ENCODE measurements around the gene ANTXR2. TPM values are rescaled to one million over a fixed set of nuclear protein-coding genes. Genes with fewer than 3 reads are reported as not detected.

The ANTXR2 gene
- total and polyA plus RNA-seq, 2 of the 13 experiments (the other 11 are each of a cell fraction or from before 2014, with no cell fraction given): 4.6 to 14.5 TPM

DNA sequence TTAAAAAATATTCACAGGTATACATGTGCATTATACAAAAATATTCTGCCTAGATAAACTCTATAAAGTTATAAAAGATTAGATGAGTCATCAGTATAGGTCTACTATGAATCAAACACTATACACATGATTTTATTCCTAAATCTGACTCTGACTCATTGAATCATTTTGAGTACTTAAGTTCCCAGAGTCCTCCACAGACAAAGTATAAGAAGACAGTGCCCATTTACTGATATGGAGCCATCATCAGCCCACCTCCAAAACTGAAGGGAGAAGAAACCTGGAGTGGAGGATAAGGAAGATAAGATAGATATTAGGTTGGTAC is 28.7 kb upstream of the ANTXR2 start:
- no peak for ATAC-seq
- DNase-seq (ENCODE audit: low spot score): no peak
- Histone ChIP-seq H3K27ac (ENCODE audit: extremely low read length, insufficient read depth, low read length) (no peak overlapping the region), H3K9me3 (ENCODE audit: low read length) (peaks cover 1% of the 10 kb centered on the region; the same call in 1 of the 2 replicates), H3K4me1 (ENCODE audit: insufficient read depth, low read length) (no peaks in the 10 kb centered on the region), H3K36me3 (replicated peaks in 1 of 2; ENCODE audit: control insufficient read depth in 1 of 2, insufficient read depth in 2 of 2, low read length in 2 of 2) (no peaks in the 10 kb centered on the region), H4K20me1 (ENCODE audit: insufficient read depth, low read length) (no peaks in the 10 kb centered on the region), H3K27me3 (ENCODE audit: control insufficient read depth in 1 of 2, insufficient read depth in 2 of 2, low read length in 2 of 2) (no peaks in the 10 kb centered on the region), H3K4me2 (ENCODE audit: low read depth, low read length) (no peak overlapping the region), H3K9ac (ENCODE audit: insufficient read depth, low read depth, low read length) (no peak overlapping the region), H3K79me2 (ENCODE audit: insufficient read depth, low read length) (no peaks in the 10 kb centered on the region), H2AFZ (ENCODE audit: low read length) (no peak overlapping the region), H3K4me3 (replicated peaks in 1 of 3; ENCODE audit: insufficient read depth in 1 of 3, low read depth in 2 of 3, low read length in 3 of 3) (no peak overlapping the region)
- FAIRE-seq: no peak
- ChIA-PET CTCF (ENCODE audit: low intra/inter-chr PET ratio, low total read pairs) (no interaction called here), POLR2A (no interaction called here)
- intact Hi-C loops (cut with micrococcal nuclease; ENCODE audit: unreplicated experiment) (no loop called here), in situ Hi-C loops (cut with HindIII; ENCODE audit: extremely low pct_ligation_motif_present, low pct_unique_long_range_greater_than_20kb) (no loop called here)
- TF ChIP-seq MAFK (conservative IDR thresholded peaks at IDR 0.05 in 1 of 2, IDR thresholded peaks at IDR 0.05 in 1 of 2; ENCODE audit: low read length in 2 of 2) (peak in 1 of 2 experiments; percentile 15; a peak in 1 of 4 replicates), ZNF468 (CRISPR knock-in tag; IDR thresholded peaks at IDR 0.05) (no peak)
- BruUV-seq (replicated peaks): no TSS peak

DNA sequence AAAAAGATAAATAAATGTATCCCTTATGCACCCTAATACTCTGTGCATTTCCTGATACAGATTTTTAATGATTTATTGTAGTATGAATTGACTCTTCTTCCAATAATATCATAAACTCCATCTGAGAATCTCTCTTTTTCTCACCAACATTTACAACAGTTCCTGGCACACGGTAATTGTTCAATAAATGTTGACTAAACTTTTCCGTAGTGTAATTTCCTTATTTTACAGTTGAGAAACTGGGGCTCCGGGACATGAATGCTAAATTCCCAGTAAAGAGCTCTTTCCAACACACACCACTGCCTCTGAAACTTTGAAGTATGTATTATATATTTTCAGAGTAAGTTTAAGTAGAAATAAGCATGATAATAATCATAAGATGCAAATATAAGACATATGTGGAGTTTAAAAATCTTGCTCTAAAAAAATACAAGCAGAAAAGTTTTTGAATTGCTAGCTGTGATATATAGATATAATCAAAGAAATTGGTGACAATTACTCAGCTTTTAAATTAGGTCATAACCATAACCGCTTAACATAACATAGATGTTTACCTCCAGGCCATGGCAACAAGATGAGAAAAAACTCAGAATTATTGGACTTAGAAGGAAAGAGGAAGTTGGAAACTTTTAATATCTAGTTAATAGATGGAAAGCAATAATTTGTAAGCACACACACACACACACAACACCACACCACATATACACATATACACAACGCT is 28.2 kb upstream of the ANTXR2 start:
- intact Hi-C loops (cut with micrococcal nuclease; ENCODE audit: unreplicated experiment) (no loop called here), in situ Hi-C loops (cut with HindIII; ENCODE audit: extremely low pct_ligation_motif_present, low pct_unique_long_range_greater_than_20kb) (no loop called here)
- BruUV-seq (replicated peaks): no TSS peak
- FAIRE-seq: no peak
- no peak for ATAC-seq
- Histone ChIP-seq H3K4me2 (ENCODE audit: low read depth, low read length) (no peak overlapping the region), H3K9me3 (ENCODE audit: low read length) (no peaks in the 10 kb centered on the region; the same call in 1 of the 2 replicates), H4K20me1 (ENCODE audit: insufficient read depth, low read length) (no peaks in the 10 kb centered on the region), H3K9ac (ENCODE audit: insufficient read depth, low read depth, low read length) (no peak overlapping the region), H3K27me3 (ENCODE audit: control insufficient read depth in 1 of 2, insufficient read depth in 2 of 2, low read length in 2 of 2) (no peaks in the 10 kb centered on the region), H3K4me3 (replicated peaks in 1 of 3; ENCODE audit: insufficient read depth in 1 of 3, low read depth in 2 of 3, low read length in 3 of 3) (no peak overlapping the region), H3K27ac (ENCODE audit: extremely low read length, insufficient read depth, low read length) (no peak overlapping the region), H3K36me3 (replicated peaks in 1 of 2; ENCODE audit: control insufficient read depth in 1 of 2, insufficient read depth in 2 of 2, low read length in 2 of 2) (no peaks in the 10 kb centered on the region), H3K4me1 (ENCODE audit: insufficient read depth, low read length) (no peaks in the 10 kb centered on the region), H3K79me2 (ENCODE audit: insufficient read depth, low read length) (no peaks in the 10 kb centered on the region), H2AFZ (ENCODE audit: low read length) (no peak overlapping the region)
- ChIA-PET CTCF (ENCODE audit: low intra/inter-chr PET ratio, low total read pairs) (no interaction called here), POLR2A (no interaction called here)
- TF ChIP-seq JUNB (CRISPR knock-in tag; IDR thresholded peaks at IDR 0.05; ENCODE audit: borderline replicate concordance) (no peak), XRCC5 (optimal IDR thresholded peaks at IDR 0.05; ENCODE audit: low read length) (no peak), ZNF564 (CRISPR knock-in tag; IDR thresholded peaks at IDR 0.05) (no peak), ZNF878 (CRISPR knock-in tag; IDR thresholded peaks at IDR 0.05) (no peak), KDM5A (IDR thresholded peaks at IDR 0.05; ENCODE audit: borderline replicate concordance, low read length) (no peak), NBN (conservative IDR thresholded peaks at IDR 0.05) (no peak), ZGPAT (CRISPR knock-in tag; IDR thresholded peaks at IDR 0.05) (no peak), ZMAT3 (CRISPR knock-in tag; conservative IDR thresholded peaks at IDR 0.05) (no peak), GABPA (IDR thresholded peaks at IDR 0.05; ENCODE audit: low read depth, low read length) (no peak), GABPA (CRISPR knock-in tag; IDR thresholded peaks at IDR 0.05; ENCODE audit: low read depth) (no peak), ZNF580 (CRISPR knock-in tag; IDR thresholded peaks at IDR 0.05; ENCODE audit: borderline replicate concordance, low read depth) (no peak)
- TF ChIP-seq, protein P1, sequence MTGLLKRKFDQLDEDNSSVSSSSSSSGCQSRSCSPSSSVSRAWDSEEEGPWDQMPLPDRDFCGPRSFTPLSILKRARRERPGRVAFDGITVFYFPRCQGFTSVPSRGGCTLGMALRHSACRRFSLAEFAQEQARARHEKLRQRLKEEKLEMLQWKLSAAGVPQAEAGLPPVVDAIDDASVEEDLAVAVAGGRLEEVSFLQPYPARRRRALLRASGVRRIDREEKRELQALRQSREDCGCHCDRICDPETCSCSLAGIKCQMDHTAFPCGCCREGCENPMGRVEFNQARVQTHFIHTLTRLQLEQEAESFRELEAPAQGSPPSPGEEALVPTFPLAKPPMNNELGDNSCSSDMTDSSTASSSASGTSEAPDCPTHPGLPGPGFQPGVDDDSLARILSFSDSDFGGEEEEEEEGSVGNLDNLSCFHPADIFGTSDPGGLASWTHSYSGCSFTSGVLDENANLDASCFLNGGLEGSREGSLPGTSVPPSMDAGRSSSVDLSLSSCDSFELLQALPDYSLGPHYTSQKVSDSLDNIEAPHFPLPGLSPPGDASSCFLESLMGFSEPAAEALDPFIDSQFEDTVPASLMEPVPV (CRISPR knock-in tag; IDR thresholded peaks at IDR 0.05): no peak
- no peak for DNase-seq (ENCODE audit: low spot score)
- 29% methylated on average over 5 of the region's 5 CpGs for WGBS (ENCODE audit: low lambda C conversion rate)

Measured in HepG2 (cell line).